ENCODE data around the gene CNGA4.
A peak's percentile ranks its signal among the peaks of the same experiment; 100 is the strongest.

CNGA4 gene, protein sequence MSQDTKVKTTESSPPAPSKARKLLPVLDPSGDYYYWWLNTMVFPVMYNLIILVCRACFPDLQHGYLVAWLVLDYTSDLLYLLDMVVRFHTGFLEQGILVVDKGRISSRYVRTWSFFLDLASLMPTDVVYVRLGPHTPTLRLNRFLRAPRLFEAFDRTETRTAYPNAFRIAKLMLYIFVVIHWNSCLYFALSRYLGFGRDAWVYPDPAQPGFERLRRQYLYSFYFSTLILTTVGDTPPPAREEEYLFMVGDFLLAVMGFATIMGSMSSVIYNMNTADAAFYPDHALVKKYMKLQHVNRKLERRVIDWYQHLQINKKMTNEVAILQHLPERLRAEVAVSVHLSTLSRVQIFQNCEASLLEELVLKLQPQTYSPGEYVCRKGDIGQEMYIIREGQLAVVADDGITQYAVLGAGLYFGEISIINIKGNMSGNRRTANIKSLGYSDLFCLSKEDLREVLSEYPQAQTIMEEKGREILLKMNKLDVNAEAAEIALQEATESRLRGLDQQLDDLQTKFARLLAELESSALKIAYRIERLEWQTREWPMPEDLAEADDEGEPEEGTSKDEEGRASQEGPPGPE

DNA sequence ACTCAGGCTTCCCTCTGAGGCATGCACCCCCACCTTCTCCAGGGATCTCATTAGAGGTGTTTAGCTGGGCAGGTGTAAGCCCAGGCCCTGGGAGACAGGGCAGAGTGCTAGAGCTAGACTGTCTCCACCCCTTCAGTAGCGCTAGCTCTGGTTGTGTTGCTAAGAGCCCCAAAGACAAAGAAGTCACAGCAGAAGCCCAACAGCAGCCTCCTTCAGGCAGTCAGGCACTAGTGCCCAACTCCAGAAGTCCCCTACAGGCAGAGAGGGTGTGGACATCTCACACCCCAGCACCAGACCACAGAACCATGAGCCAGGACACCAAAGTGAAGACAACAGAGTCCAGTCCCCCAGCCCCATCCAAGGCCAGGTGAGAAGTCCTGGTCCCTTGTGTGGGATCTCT is at the start of gene CNGA4:
Gene CNGA4, plus strand, starts transcription at position 188 of the 400 bp plus-strand sequence. Its CDS starts 118 bp downstream, at position 306.
- DNase-seq: no peak

DNA sequence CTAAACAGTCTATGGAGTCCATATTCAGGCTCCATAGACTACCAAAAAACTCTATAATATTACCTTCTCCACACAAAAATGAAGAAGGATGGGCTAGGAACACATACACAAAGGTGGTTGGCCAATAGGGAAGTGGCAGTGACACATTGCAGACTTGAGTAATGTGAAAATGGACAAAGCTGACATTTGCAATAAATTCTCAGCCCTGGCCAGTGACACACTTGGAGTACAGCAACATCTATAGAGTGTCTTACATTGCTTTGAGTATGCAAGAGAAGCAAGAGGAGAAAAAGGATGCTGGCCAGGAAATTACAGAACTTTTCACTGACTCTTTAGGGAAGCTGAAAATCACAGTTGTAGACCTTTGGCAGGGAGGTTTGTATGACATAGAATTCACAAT is 47.1 kb upstream of the CNGA4 start:
- no peak for DNase-seq

- no peak for DNase-seq
These were observed 44.8 kb upstream of the CNGA4 start for GRCh38 chr11:6194065-6194581.

- peak; percentile 13 for DNase-seq
These were observed 42.5 kb upstream of the CNGA4 start for GRCh38 chr11:6196396-6196795.

DNA sequence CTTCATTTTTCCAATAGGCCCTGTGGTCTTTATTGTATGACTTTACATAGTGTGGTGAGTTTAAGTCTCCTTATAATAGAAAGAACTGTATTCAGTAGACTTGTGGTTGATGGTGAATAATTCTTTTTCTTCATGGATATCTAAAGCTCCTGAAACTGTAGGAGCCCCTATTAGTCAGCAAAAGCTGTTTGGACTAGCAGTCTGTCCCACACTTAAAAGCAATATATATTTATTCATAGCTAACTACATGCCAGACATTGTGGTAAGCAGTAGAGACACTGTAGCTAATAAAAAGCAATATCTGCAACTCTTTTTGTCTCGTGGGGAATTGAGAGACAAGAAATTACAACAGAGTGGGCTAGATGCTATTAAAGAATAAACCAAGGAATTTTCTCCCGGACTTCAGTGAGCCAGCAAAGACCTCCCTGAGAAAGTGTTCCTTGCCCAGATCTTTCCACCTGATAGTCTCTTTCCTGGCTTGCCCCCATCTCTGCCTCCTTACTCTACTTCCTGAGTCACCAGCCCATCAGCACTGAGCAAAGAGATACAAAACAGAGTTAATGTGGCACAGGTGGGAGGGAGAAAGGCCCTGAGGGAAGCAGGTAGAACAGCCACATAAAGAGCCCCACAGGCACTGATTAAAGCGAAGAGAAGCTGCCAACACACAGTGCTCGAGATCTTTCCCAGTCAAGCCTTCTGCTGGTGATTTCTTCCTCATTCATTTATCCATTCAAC is 41.3 kb upstream of the CNGA4 start:
- no peak for DNase-seq

- DNase-seq: no peak
These were observed 39.6 kb upstream of the CNGA4 start, which contains the start of gene OR52W1 for GRCh38 chr11:6199174-6199810. Gene OR52W1 (plus strand): TSS chr11:6199224. CDS start chr11:6199224, 0 bp downstream.

- peak; percentile 47 for DNase-seq
These were observed 37.9 kb upstream of the CNGA4 start for GRCh38 chr11:6200975-6201374.

- no peak for DNase-seq
These were observed 37.4 kb upstream of the CNGA4 start for GRCh38 chr11:6201481-6201880.

- DNase-seq: no peak
These were observed 36.8 kb upstream of the CNGA4 start for GRCh38 chr11:6202041-6202440.

- DNase-seq: peak; percentile 39
These were observed 35.6 kb upstream of the CNGA4 start for GRCh38 chr11:6203327-6203726.

- no peak for DNase-seq
These were observed 34.2 kb upstream of the CNGA4 start for GRCh38 chr11:6204706-6205105.

DNA sequence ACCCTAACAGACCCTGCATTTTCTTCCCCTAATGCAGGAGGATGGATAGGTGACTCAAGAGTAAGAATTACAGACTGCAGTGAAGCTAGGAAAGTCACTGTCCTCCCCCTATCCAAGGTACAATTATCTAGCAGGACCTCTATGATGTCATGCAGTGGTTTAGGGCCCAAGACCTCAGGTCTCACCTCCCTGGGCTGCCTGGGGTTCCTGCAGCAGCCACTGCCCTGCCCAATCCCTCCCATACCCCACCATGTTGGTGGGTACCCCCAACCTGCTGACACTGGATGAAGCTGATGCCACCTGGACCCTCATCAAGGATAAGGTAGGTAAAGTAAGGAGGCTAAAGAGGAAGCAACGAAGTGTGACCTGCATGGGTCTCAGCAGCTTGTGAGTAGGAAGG is 33.5 kb upstream of the CNGA4 start, which contains the start of gene C11orf42:
Gene C11orf42, plus strand, starts transcription at position 192 of the 400 bp plus-strand sequence. Its CDS starts 59 bp downstream, at position 251.
- DNase-seq: no peak

DNA sequence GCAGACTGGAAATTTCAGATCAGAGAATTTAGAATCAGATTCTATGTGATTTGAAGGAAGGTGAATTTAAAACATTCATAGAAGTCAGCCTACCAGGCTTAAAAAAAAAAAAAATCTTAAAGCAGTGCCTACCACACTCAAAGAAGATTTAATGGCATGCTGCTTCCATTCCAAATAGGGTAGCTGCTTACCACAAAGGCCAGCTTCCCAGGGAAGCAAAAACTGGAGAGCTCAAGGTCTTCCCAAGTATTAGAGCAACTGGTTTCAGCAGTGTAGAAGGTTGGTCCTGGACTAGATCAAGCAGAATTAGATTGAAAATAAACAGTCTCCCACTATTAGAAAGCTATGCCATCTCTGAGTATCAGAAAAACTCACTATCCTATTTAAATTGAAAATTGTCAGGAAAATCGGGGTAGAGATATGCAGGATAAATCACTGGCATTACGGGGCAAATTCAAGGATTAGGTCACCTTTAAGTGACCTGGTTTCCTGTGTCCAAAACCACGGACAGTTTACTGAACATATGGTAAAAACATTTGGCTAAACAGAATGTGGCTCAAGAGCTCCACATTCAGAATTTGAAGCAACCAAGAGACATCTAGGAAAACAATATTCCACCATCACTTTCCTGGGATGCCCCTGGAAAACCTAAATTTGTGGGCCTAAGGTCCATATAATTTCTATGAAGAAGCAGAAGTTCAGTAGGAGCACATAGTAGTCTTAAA is 32.3 kb upstream of the CNGA4 start:
- DNase-seq: no peak

- no peak for DNase-seq
These were observed 29.1 kb upstream of the CNGA4 start for GRCh38 chr11:6209801-6210200.

DNA sequence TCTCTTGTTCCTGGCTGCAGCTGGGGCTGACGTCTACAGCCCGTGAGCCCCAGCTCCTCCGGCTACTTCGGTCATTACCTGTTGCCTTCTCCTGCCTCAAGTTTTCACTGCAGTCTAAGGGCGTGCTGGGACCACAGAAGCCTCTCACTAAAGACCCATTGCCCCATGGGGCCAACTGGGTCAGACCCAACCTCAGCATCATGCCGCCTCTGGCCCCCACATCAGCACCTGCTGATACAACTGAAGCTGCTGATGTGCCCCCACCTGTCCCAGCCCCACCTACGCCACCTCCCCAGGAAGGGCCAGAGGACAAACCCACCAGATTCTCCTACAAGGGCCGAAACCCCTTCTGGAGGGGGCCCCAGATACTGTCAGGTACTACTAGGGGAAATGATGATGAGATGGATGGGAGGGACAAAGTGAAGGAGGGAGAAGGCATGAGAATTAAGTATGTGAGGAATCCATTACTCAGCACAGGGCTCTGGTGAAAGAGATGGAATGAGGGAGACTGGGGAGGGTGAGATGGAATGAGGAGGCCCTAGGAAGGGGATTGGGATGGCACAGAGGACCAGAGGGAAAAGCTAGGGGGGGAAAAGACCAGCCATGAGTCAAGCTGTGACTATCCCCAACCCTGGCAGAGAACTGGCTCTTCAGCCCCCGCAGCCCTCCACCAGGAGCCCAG is 28.5 kb upstream of the CNGA4 start:
- no peak for DNase-seq

GRCh38 chr11:6214530-6214929 is 24.4 kb upstream of the CNGA4 start:
- no peak for DNase-seq

- DNase-seq: no peak
These were observed 22.4 kb upstream of the CNGA4 start for GRCh38 chr11:6216501-6216900.

DNA sequence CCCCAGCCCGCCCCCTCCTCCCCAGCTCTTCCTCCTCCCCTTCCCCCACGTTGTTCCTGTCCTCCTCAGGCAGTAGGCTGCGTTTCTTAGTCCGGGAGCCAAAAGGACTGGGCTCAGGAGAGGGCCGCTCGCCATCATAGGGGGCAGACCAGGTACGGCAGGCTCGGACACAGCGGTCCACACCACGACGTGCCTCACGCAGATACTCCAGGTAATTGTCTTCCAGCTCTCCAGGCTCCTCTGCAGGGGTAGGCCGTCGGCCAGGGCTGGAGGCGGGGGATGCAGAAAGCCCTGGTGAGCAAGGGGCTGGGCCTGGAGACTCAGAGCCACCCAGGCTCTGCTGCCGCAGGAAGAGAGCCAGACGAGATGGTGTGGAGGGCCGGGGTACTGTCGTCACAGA is 21.2 kb upstream of the CNGA4 start:
- DNase-seq: no peak

- no peak for DNase-seq
These were observed 19.5 kb upstream of the CNGA4 start for GRCh38 chr11:6219359-6219758.

GRCh38 chr11:6223854-6224253 is 15.0 kb upstream of the CNGA4 start:
- DNase-seq: no peak

DNA sequence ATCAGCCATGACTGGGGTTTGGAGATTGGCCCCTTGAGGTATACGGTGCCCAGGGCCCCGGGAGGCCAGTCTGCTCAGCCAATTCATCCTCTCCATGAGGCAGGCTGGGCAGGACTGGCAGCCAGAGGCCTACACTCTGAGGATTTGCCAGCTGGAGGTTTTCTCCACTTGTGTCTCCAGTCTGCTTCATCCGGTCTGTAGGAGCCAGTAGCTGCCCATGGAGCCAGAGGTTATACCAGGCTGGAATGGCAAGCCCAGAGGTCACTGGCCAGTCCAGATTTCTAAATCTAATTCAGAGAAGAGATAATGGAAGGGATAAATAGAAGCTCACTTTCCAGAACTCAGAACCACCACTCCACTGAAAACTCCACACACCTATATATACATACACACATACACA is 14.5 kb upstream of the CNGA4 start:
- no peak for DNase-seq

GRCh38 chr11:6225024-6225423 is 13.9 kb upstream of the CNGA4 start:
- DNase-seq: no peak

Measured in CD4-positive, alpha-beta T cell treated with Interleukin-10 for 1 hour (primary cell).